HepG2 (cell line): ENCODE results near the gene SPSB1. TPM values are rescaled to one million over a fixed set of nuclear protein-coding genes. Genes with fewer than 3 reads are reported as not detected.
A peak's percentile ranks its signal among the peaks of the same experiment; 100 is the strongest.

Source experiments
- BRD4 ChIP-seq: sonication (generic); formaldehyde crosslinking; IDR thresholded peaks from 2 replicates; pipeline ENCODE4 v1.4.0; 2020; ENCODE audit warnings: missing genetic modification reagents
- EHMT2 ChIP-seq: fragments of 200-600 bp; sonication (generic); IDR thresholded peaks from 2 replicates; pipeline ENCODE4 v1.7.0; 2017; ENCODE audit warnings: antibody characterized with exemption, low read depth, low read length, borderline replicate concordance
- ELK4 ChIP-seq: sonication (generic); formaldehyde crosslinking; IDR thresholded peaks from 2 replicates; pipeline ENCODE4 v1.9.0; 2021; ENCODE audit warnings: missing genetic modification reagents, borderline replicate concordance
- KDM3A ChIP-seq: IDR thresholded peaks from 2 replicates; pipeline ENCODE4 v1.6.1; 2018; ENCODE audit warnings: low read depth, missing compliant biosample characterization
- KLF15 ChIP-seq: sonication (generic); formaldehyde crosslinking; IDR thresholded peaks from 2 replicates; pipeline ENCODE4 v1.8.1; 2023; ENCODE audit warnings: borderline replicate concordance, mild to moderate bottlenecking, inconsistent platforms, missing genetic modification reagents, mixed read lengths
- NFYB ChIP-seq: sonication (generic); formaldehyde crosslinking; IDR thresholded peaks from 2 replicates; pipeline ENCODE4 v1.4.0; 2020; ENCODE audit warnings: missing genetic modification reagents
- NR2C2 ChIP-seq: sonication (generic); formaldehyde crosslinking; IDR thresholded peaks from 2 replicates; pipeline ENCODE4 v1.4.0; 2020; ENCODE audit warnings: missing genetic modification reagents, mild to moderate bottlenecking, moderate library complexity, borderline replicate concordance
- POLR2A ChIP-seq, 2 experiments: IDR thresholded peaks; 2 replicates each; pipeline ENCODE4 v1.6.1; 2011; ENCODE audit warnings: low read depth in 2 of 2, low read length in 2 of 2, mild to moderate bottlenecking in 1 of 2, moderate library complexity in 1 of 2; ENCODE audit not compliant: insufficient read depth in 1 of 2
- RBM22 ChIP-seq: fragments of 200-400 bp; formaldehyde crosslinking; optimal IDR thresholded peaks from 2 replicates; pipeline ENCODE3; 2017; ENCODE audit warnings: mild to moderate bottlenecking, low read length, moderate library complexity
- SOX13 ChIP-seq, 3 experiments: fragments of 450-650 bp in 1 of 3; sonication (generic) in 1 of 3; formaldehyde crosslinking in 1 of 3; IDR thresholded peaks in 2 of 3; conservative IDR thresholded peaks in 1 of 3; 2 replicates each; pipeline versions ENCODE4 v1.5.0 to v1.6.1; 2016 to 2020; ENCODE audit warnings: antibody characterized with exemption in 1 of 3, mild to moderate bottlenecking in 1 of 3, missing compliant biosample characterization in 1 of 3, missing genetic modification reagents in 1 of 3, moderate library complexity in 1 of 3
- SRSF4 ChIP-seq: fragments of 200-400 bp; formaldehyde crosslinking; IDR thresholded peaks from one replicate; pipeline ENCODE4 v1.6.1; 2018; ENCODE audit warnings: mild to moderate bottlenecking, low read depth, low read length, moderate library complexity; ENCODE audit not compliant: poor library complexity, severe bottlenecking
- TRIM24 ChIP-seq: sonication (generic); formaldehyde crosslinking; IDR thresholded peaks from 2 replicates; pipeline ENCODE4 v1.8.0; 2022; ENCODE audit warnings: mild to moderate bottlenecking, missing genetic modification reagents
- ZFP36L1 ChIP-seq: sonication (generic); formaldehyde crosslinking; IDR thresholded peaks from 2 replicates; pipeline ENCODE4 v1.8.0; 2022; ENCODE audit warnings: mild to moderate bottlenecking, missing genetic modification reagents, moderate library complexity
- ZNF282 ChIP-seq: fragments of 450-650 bp; IDR thresholded peaks from 2 replicates; pipeline ENCODE4 v1.6.1; 2018; ENCODE audit not compliant: partially characterized antibody
- ZNF350 ChIP-seq: sonication (generic); formaldehyde crosslinking; IDR thresholded peaks from 2 replicates; pipeline ENCODE4 v1.4.0; 2020; ENCODE audit warnings: mild to moderate bottlenecking, low read depth, missing genetic modification reagents, borderline replicate concordance
- ZNF407 ChIP-seq: sonication (generic); formaldehyde crosslinking; IDR thresholded peaks from one replicate; pipeline ENCODE4 v1.5.1; 2020; ENCODE audit warnings: mild to moderate bottlenecking, missing genetic modification reagents; ENCODE audit errors: not compliant biosample characterization
- ZNF615 ChIP-seq: sonication (generic); formaldehyde crosslinking; IDR thresholded peaks from 2 replicates; pipeline ENCODE4 v1.5.0; 2020; ENCODE audit warnings: mild to moderate bottlenecking, missing genetic modification reagents, borderline replicate concordance
- ZNF644 ChIP-seq: IDR thresholded peaks from 2 replicates; pipeline ENCODE4 v1.6.1; 2016; ENCODE audit warnings: low read depth
- polyA plus RNA-seq, 8 experiments: library from polyadenylated mRNA; depleted of rRNA in 3 of 8; stranded (reverse) in 7 of 8; unstranded in 1 of 8; fragments of >200 nt; fragmentation: Illumina TruSeq in 4 of 8; extraction: Trizol in 4 of 8; gene quantifications; 2 replicates each; pipeline versions ENCODE4 v1.2.1 to v1.2.3, GENCODE V29; 2011 to 2016; ENCODE audit warnings: low read depth in 4 of 8, missing spikeins in 1 of 8, mixed read lengths in 1 of 8; ENCODE audit not compliant: insufficient read depth in 1 of 8
- total RNA-seq, 5 experiments: library from RNA; depleted of rRNA; stranded (reverse); fragments of >200 nt; fragmentation: Illumina TruSeq; extraction: Trizol; gene quantifications; 2 replicates each; pipeline ENCODE4 v1.2.3, GENCODE V29; 2016; ENCODE audit warnings: low read depth in 1 of 5
- TF ChIP-seq, protein P1 (sequence below): sonication (generic); formaldehyde crosslinking; IDR thresholded peaks from 2 replicates; pipeline ENCODE4 v1.4.0; 2020; ENCODE audit warnings: mild to moderate bottlenecking, missing genetic modification reagents

The SPSB1 gene
- total and polyA plus RNA-seq, 2 of the 13 experiments (the other 11 are each of a cell fraction or from before 2014, with no cell fraction given) = 5.0 to 8.0 TPM

- TF ChIP-seq ZNF350 (CRISPR knock-in tag) = peak; percentile 28; the same call in 1 of the 2 replicates
- TF ChIP-seq NFYB = no peak
- no peak for TF ChIP-seq POLR2A (IDR thresholded peaks at IDR 0.05; ENCODE audit: insufficient read depth in 1 of 2, low read depth in 2 of 2, low read length in 2 of 2)
- no peak for TF ChIP-seq KDM3A (CRISPR knock-in tag)
- TF ChIP-seq BRD4 = no peak
- TF ChIP-seq KLF15 (CRISPR knock-in tag) = no peak
- TF ChIP-seq ZFP36L1 (CRISPR knock-in tag) = no peak
- no peak for TF ChIP-seq ZNF282
- peak; percentile 10; the same call in 1 of the 2 replicates for TF ChIP-seq NR2C2 (CRISPR knock-in tag)
- peak; percentile 15; the same call in 1 of the 2 replicates for TF ChIP-seq TRIM24 (CRISPR knock-in tag)
- TF ChIP-seq ZNF615 = no peak
- no peak for TF ChIP-seq RBM22
- TF ChIP-seq ZNF407 (CRISPR knock-in tag) = no peak
- TF ChIP-seq SRSF4 = no peak
- TF ChIP-seq, protein P1, sequence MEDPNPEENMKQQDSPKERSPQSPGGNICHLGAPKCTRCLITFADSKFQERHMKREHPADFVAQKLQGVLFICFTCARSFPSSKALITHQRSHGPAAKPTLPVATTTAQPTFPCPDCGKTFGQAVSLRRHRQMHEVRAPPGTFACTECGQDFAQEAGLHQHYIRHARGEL (CRISPR knock-in tag) = no peak
- TF ChIP-seq SOX13 (IDR thresholded peaks at IDR 0.05) = no peak
- TF ChIP-seq SOX13 (CRISPR knock-in tag; conservative IDR thresholded peaks at IDR 0.05 in 1 of 2, IDR thresholded peaks at IDR 0.05 in 1 of 2) = no peak
- TF ChIP-seq ELK4 (CRISPR knock-in tag) = no peak
- peak; percentile 18; the same call in 1 of the 2 replicates for TF ChIP-seq ZNF644
- TF ChIP-seq EHMT2 = no peak
Measured at GRCh38 chr1:9399510-9400424, 107.1 kb downstream of the SPSB1 start (continued).
